Endothelial cell of umbilical vein (primary cell): ENCODE data around the gene GRAMD4. TPM values are rescaled to one million over a fixed set of nuclear protein-coding genes. Genes with fewer than 3 reads are reported as not detected.

Experiments used
- BruUV-seq: library from RNA; stranded (reverse); fragments of 400-500 nt; replicated peaks from 2 replicates; lab custom pipeline; 2021; lab: Mats Ljungman, UMichigan
- CTCF ChIA-PET: fragments of 300-600, 350-600 bp; sonication (Branson Sonifier 250); formaldehyde crosslinking; loops from one replicate; lab custom pipeline; 2021; ENCODE audit warnings: antibody characterized with exemption, inconsistent platforms; lab: Charles Lee
- POLR2A ChIA-PET: fragments of 300-600, 350-600 bp; sonication (Branson Sonifier 250); formaldehyde crosslinking; loops from one replicate; lab custom pipeline; 2021; ENCODE audit warnings: antibody characterized with exemption, inconsistent platforms; lab: Charles Lee
- DNase-seq: peaks from one replicate; pipeline ENCODE4 v3.0.0-alpha.2; 2011; ENCODE audit warnings: low read depth, low spot score
- FAIRE-seq: peaks from 2 replicates; lab custom pipeline; 2011; peaks lifted over from hg19 to GRCh38; lab: Jason Lieb, UNC
- H2AFZ ChIP-seq: 2 replicates; pipeline ENCODE4 v1.6.0; 2012; ENCODE audit warnings: low read depth, low read length, control low read depth, inconsistent platforms
- H3K27ac ChIP-seq: 2 replicates; pipeline ENCODE4 v1.5.1; 2011; ENCODE audit warnings: low read depth, mild to moderate bottlenecking, control low read depth, low read length, moderate library complexity; ENCODE audit not compliant: insufficient read depth
- H3K27me3 ChIP-seq, 2 experiments: 2 replicates each; pipeline versions ENCODE4 v1.6.0 to v1.6.1; 2011; ENCODE audit warnings: low read length in 2 of 2, mixed read lengths in 1 of 2; ENCODE audit not compliant: control insufficient read depth in 2 of 2, insufficient read depth in 2 of 2
- H3K36me3 ChIP-seq, 2 experiments: 2 replicates in 1 of 2; 3 replicates in 1 of 2; pipeline ENCODE4 v1.5.1; 2011; ENCODE audit warnings: low read length in 2 of 2, mild to moderate bottlenecking in 1 of 2, moderate library complexity in 1 of 2; ENCODE audit not compliant: control insufficient read depth in 2 of 2, insufficient read depth in 2 of 2; ENCODE audit errors: extremely low read depth in 1 of 2
- H3K4me1 ChIP-seq: 3 replicates; pipeline ENCODE4 v1.5.1; 2011; ENCODE audit warnings: mild to moderate bottlenecking, low read length; ENCODE audit not compliant: control insufficient read depth, insufficient read depth; ENCODE audit errors: extremely low read depth
- H3K4me2 ChIP-seq: 2 replicates; pipeline ENCODE4 v1.6.1; 2011; ENCODE audit warnings: low read length, control low read depth, mixed read lengths; ENCODE audit not compliant: insufficient read depth
- H3K4me3 ChIP-seq, 3 experiments: fragments of 200-600 bp in 1 of 3; sonication (generic), shearing (Covaris generic) in 1 of 3; replicated peaks in 1 of 3; 2 replicates each; pipeline ENCODE4 v1.5.1; 2011 to 2016; ENCODE audit warnings: control low read depth in 3 of 3, low read length in 3 of 3, mild to moderate bottlenecking in 2 of 3, inconsistent platforms in 1 of 3, low read depth in 1 of 3, moderate library complexity in 1 of 3; ENCODE audit not compliant: insufficient read depth in 1 of 3
- H3K79me2 ChIP-seq: 2 replicates; pipeline ENCODE4 v1.6.0; 2012; ENCODE audit warnings: low read length, inconsistent platforms; ENCODE audit not compliant: control insufficient read depth, insufficient read depth
- H3K9ac ChIP-seq: replicated peaks from 2 replicates; pipeline ENCODE3; 2011; ENCODE audit warnings: low read length, control low read depth; ENCODE audit not compliant: insufficient read depth; ENCODE audit errors: extremely low read depth
- H3K9me1 ChIP-seq: replicated peaks from 3 replicates; pipeline ENCODE4 v1.6.0; 2011; ENCODE audit warnings: mild to moderate bottlenecking, low read length; ENCODE audit not compliant: control insufficient read depth, insufficient read depth; ENCODE audit errors: extremely low read depth
- H3K9me3 ChIP-seq: replicated peaks from 2 replicates; pipeline ENCODE4 v1.5.1; 2012; ENCODE audit warnings: low read length, inconsistent platforms; ENCODE audit not compliant: control insufficient read depth, insufficient read depth
- H4K20me1 ChIP-seq: replicated peaks from 2 replicates; pipeline ENCODE3; 2011; ENCODE audit warnings: mild to moderate bottlenecking, low read length; ENCODE audit not compliant: control insufficient read depth, insufficient read depth; ENCODE audit errors: extremely low read depth
- EZH2 ChIP-seq: IDR thresholded peaks from 2 replicates; pipeline ENCODE4 v1.6.1; 2012; ENCODE audit warnings: borderline replicate concordance, low read depth, mild to moderate bottlenecking, moderate library complexity, low read length, inconsistent platforms; ENCODE audit not compliant: severe bottlenecking
- FOS ChIP-seq: IDR thresholded peaks from 2 replicates; pipeline ENCODE4 v1.6.1; 2011; ENCODE audit warnings: mild to moderate bottlenecking, low read length, moderate library complexity, borderline replicate concordance; ENCODE audit not compliant: insufficient read depth
- GATA2 ChIP-seq: IDR thresholded peaks from 2 replicates; pipeline ENCODE4 v1.7.0; 2011; ENCODE audit warnings: low read depth, mild to moderate bottlenecking, moderate library complexity, mixed read lengths, low read length; ENCODE audit not compliant: insufficient read length, insufficient read depth
- JUN ChIP-seq: IDR thresholded peaks from 2 replicates; pipeline ENCODE4 v1.6.1; 2011; ENCODE audit warnings: borderline replicate concordance, low read depth; ENCODE audit not compliant: insufficient read length, insufficient read depth
- MYC ChIP-seq: IDR thresholded peaks from one replicate; pipeline ENCODE4 v1.6.1; 2011; ENCODE audit warnings: mild to moderate bottlenecking, low read depth, low read length
- POLR2A ChIP-seq: IDR thresholded peaks from 2 replicates; pipeline ENCODE4 v1.6.1; 2012; ENCODE audit warnings: low read depth, mild to moderate bottlenecking, control low read depth, low read length
- POLR2AphosphoS5 ChIP-seq: IDR thresholded peaks from 2 replicates; pipeline ENCODE4 v1.6.1; 2012; ENCODE audit warnings: low read depth, mild to moderate bottlenecking, control low read depth, low read length, moderate library complexity; ENCODE audit not compliant: insufficient read depth
- dilution Hi-C: fragments of 300-500 bp; cut with MboI; formaldehyde crosslinking; loops from one replicate; pipeline ENCODE4 v1.15.0; 2019; ENCODE audit warnings: low sequenced_read_pairs; ENCODE audit not compliant: extremely low pct_ligation_motif_present
- intact Hi-C: fragments of 100-400 bp; cut with micrococcal nuclease; formaldehyde crosslinking; loops from one replicate; pipeline ENCODE4 v1.10.0; 2022
- polyA plus RNA-seq, 4 experiments: library from polyadenylated mRNA; depleted of rRNA in 3 of 4; stranded (reverse) in 3 of 4; unstranded in 1 of 4; fragments of >200 nt; gene quantifications; 2 replicates each; pipeline versions ENCODE4 v1.2.1 to v1.2.3, GENCODE V29; 2011 to 2012; ENCODE audit warnings: missing spikeins in 1 of 4
- total RNA-seq: library from RNA; stranded (reverse); gene quantifications from 2 replicates; pipeline ENCODE4 v1.2.3, GENCODE V29; 2021
- TF ChIP-seq, protein P1 (sequence below), 2 donors: IDR thresholded peaks; 1 replicate in 1 of 2; 2 replicates in 1 of 2; pipeline ENCODE4 v1.5.1; 2011; ENCODE audit warnings: low read length in 2 of 2, mild to moderate bottlenecking in 2 of 2, moderate library complexity in 2 of 2, control low read depth in 1 of 2, inconsistent platforms in 1 of 2, low read depth in 1 of 2; ENCODE audit not compliant: insufficient read depth in 1 of 2; ENCODE audit errors: extremely low read depth in 1 of 2
- TF ChIP-seq, protein P2 (sequence below): IDR thresholded peaks from 2 replicates; pipeline ENCODE4 v1.6.1; 2011; ENCODE audit not compliant: insufficient read depth, insufficient read length

GRAMD4 gene
- total and polyA plus RNA-seq, 2 donors (not counting 3 experiments of a cell fraction or from before 2014, with no cell fraction given) = 5.9 to 14.8 TPM

- H3K4me3 ChIP-seq = no peak overlapping the region
- ChIA-PET POLR2A (no interaction called here), CTCF (no interaction called here)
- H3K9me1 ChIP-seq = no peaks in the 10 kb centered on the region
- no peak overlapping the region for H2AFZ ChIP-seq
- no peak overlapping the region for H3K9ac ChIP-seq
- no TSS peak for BruUV-seq
- no peaks in the 10 kb centered on the region for H3K36me3 ChIP-seq
- H3K79me2 ChIP-seq = no peaks in the 10 kb centered on the region
- H3K27me3 ChIP-seq = no peaks in the 10 kb centered on the region
- H3K4me2 ChIP-seq = no peak overlapping the region
- TF ChIP-seq EZH2 (no peak), GATA2 (no peak), JUN (no peak), MYC (no peak), POLR2AphosphoS5 (no peak), POLR2A (no peak), FOS (no peak)
- TF ChIP-seq, protein P1, sequence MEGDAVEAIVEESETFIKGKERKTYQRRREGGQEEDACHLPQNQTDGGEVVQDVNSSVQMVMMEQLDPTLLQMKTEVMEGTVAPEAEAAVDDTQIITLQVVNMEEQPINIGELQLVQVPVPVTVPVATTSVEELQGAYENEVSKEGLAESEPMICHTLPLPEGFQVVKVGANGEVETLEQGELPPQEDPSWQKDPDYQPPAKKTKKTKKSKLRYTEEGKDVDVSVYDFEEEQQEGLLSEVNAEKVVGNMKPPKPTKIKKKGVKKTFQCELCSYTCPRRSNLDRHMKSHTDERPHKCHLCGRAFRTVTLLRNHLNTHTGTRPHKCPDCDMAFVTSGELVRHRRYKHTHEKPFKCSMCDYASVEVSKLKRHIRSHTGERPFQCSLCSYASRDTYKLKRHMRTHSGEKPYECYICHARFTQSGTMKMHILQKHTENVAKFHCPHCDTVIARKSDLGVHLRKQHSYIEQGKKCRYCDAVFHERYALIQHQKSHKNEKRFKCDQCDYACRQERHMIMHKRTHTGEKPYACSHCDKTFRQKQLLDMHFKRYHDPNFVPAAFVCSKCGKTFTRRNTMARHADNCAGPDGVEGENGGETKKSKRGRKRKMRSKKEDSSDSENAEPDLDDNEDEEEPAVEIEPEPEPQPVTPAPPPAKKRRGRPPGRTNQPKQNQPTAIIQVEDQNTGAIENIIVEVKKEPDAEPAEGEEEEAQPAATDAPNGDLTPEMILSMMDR (IDR thresholded peaks at IDR 0.05; ENCODE audit: extremely low read depth in 1 of 2, insufficient read depth in 1 of 2, low read depth in 1 of 2, low read length in 2 of 2) = no peak
- TF ChIP-seq, protein P2, sequence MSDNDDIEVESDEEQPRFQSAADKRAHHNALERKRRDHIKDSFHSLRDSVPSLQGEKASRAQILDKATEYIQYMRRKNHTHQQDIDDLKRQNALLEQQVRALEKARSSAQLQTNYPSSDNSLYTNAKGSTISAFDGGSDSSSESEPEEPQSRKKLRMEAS = no peak
- H4K20me1 ChIP-seq = no peaks in the 10 kb centered on the region
- FAIRE-seq (no peak), DNase-seq (no peak)
- intact Hi-C loops = no loop called here
- dilution Hi-C loops = no loop called here
- H3K4me1 ChIP-seq = peaks cover 6% of the 10 kb centered on the region
- no peak overlapping the region for H3K27ac ChIP-seq
- H3K9me3 ChIP-seq = no peaks in the 10 kb centered on the region
Measured at GRCh38 chr22:46618667-46619066, 1.5 kb upstream of the GRAMD4 start.
